GM12878 (cell line): ENCODE results near the gene MOV10L1. TPM values are rescaled to one million over a fixed set of nuclear protein-coding genes. Genes with fewer than 3 reads are reported as not detected.

Experiments
- ATF7 ChIP-seq: fragments of 450-650 bp; IDR thresholded peaks from 2 replicates; pipeline ENCODE4 v1.6.1; 2016; ENCODE audit warnings: low read depth, mild to moderate bottlenecking
- CBX3 ChIP-seq: fragments of 200-600 bp; sonication (generic); IDR thresholded peaks from 2 replicates; pipeline ENCODE4 v1.6.1; 2016; ENCODE audit warnings: low read depth, borderline replicate concordance
- CHD4 ChIP-seq: fragments of 200-600 bp; sonication (generic); IDR thresholded peaks from 2 replicates; pipeline ENCODE4 v1.6.1; 2016; ENCODE audit warnings: mild to moderate bottlenecking
- E2F8 ChIP-seq: fragments of 450-650 bp; IDR thresholded peaks from 2 replicates; pipeline ENCODE4 v1.6.1; 2018; ENCODE audit warnings: mild to moderate bottlenecking, low read depth, moderate library complexity; ENCODE audit not compliant: partially characterized antibody
- ETV6 ChIP-seq, 2 experiments: fragments of 450-650 bp in 1 of 2; IDR thresholded peaks in 1 of 2; conservative IDR thresholded peaks in 1 of 2; 2 replicates each; pipeline ENCODE4 v1.6.1; 2014; ENCODE audit warnings: antibody characterized with exemption in 1 of 2, borderline replicate concordance in 1 of 2, low read depth in 1 of 2, mild to moderate bottlenecking in 1 of 2, moderate library complexity in 1 of 2
- EZH2 ChIP-seq: IDR thresholded peaks from 2 replicates; pipeline ENCODE4 v1.6.1; 2012; ENCODE audit warnings: low read depth, mild to moderate bottlenecking, control low read depth, inconsistent platforms, low read length, borderline replicate concordance; ENCODE audit not compliant: control insufficient read depth
- FOXM1 ChIP-seq: IDR thresholded peaks from 2 replicates; pipeline ENCODE4 v1.6.1; 2012; ENCODE audit warnings: low read depth, mild to moderate bottlenecking, inconsistent platforms, low read length, moderate library complexity
- IKZF1 ChIP-seq: fragments of 450-650 bp; conservative IDR thresholded peaks from 2 replicates; pipeline ENCODE4 v1.6.1; 2017; ENCODE audit warnings: antibody characterized with exemption, mild to moderate bottlenecking
- LARP7 ChIP-seq: fragments of 450-650 bp; IDR thresholded peaks from 2 replicates; pipeline ENCODE4 v1.6.1; 2017; ENCODE audit warnings: mild to moderate bottlenecking
- MYB ChIP-seq: fragments of 150-350 bp; IDR thresholded peaks from 2 replicates; pipeline ENCODE4 v1.6.1; 2014; ENCODE audit warnings: mild to moderate bottlenecking, low read depth, low read length, borderline replicate concordance
- POLR2AphosphoS2 ChIP-seq: IDR thresholded peaks from 2 replicates; pipeline ENCODE4 v1.6.1; 2011; ENCODE audit warnings: low read depth, mild to moderate bottlenecking, low read length, improper control_type of control experiment, moderate library complexity
- POLR2AphosphoS5 ChIP-seq: IDR thresholded peaks from 2 replicates; pipeline ENCODE4 v1.6.1; 2011; ENCODE audit warnings: mild to moderate bottlenecking, low read length, inconsistent platforms
- RBBP5 ChIP-seq: fragments of 200-600 bp; sonication (generic); conservative IDR thresholded peaks from 2 replicates; pipeline ENCODE4 v1.6.1; 2016
- RELA ChIP-seq: fragments of 450-650 bp; IDR thresholded peaks from 2 replicates; pipeline ENCODE4 v1.8.0; 2014; ENCODE audit warnings: borderline replicate concordance; ENCODE audit not compliant: partially characterized antibody
- SMAD5 ChIP-seq: IDR thresholded peaks from 2 replicates; pipeline ENCODE4 v1.6.1; 2016; ENCODE audit warnings: antibody characterized with exemption, low read depth
- SREBF1 ChIP-seq: IDR thresholded peaks from 2 replicates; pipeline ENCODE4 v1.6.1; 2012; ENCODE audit warnings: mild to moderate bottlenecking, low read length
- SUPT20H ChIP-seq: IDR thresholded peaks from 2 replicates; pipeline ENCODE4 v1.6.1; 2011; ENCODE audit warnings: low read depth, mild to moderate bottlenecking, low read length, moderate library complexity, borderline replicate concordance; ENCODE audit not compliant: control insufficient read depth
- TCF7 ChIP-seq: IDR thresholded peaks from 2 replicates; pipeline ENCODE4 v1.6.1; 2014; ENCODE audit warnings: antibody characterized with exemption, borderline replicate concordance
- ZZZ3 ChIP-seq: IDR thresholded peaks from 2 replicates; pipeline ENCODE4 v1.6.1; 2011; ENCODE audit warnings: low read depth; ENCODE audit not compliant: control insufficient read depth, insufficient read length
- polyA plus RNA-seq, 11 experiments: library from polyadenylated mRNA; depleted of rRNA in 4 of 11; unstranded in 6 of 11; stranded (reverse) in 5 of 11; fragments of >200 nt; fragmentation: Nextera tagmentation in 4 of 11; fragmentation: Illumina TruSeq in 1 of 11; extraction: Ambion mirVana in 4 of 11; extraction: Trizol in 1 of 11; gene quantifications; 1 replicate in 1 of 11; 2 replicates in 10 of 11; pipeline versions ENCODE4 v1.2.1 to v1.2.3, GENCODE V29; 2011 to 2016; ENCODE audit warnings: inconsistent platforms in 2 of 11, missing spikeins in 2 of 11, low read depth in 1 of 11
- total RNA-seq, 4 experiments: library from RNA; depleted of rRNA in 3 of 4; stranded (reverse); fragments of >200 nt in 3 of 4; fragmentation: Illumina TruSeq in 1 of 4; extraction: Trizol in 1 of 4; gene quantifications; 2 replicates each; pipeline versions ENCODE4 v1.2.1 to v1.2.3, GENCODE V29; 2013 to 2021
- TF ChIP-seq, protein P1 (sequence below): fragments of 450-650 bp; IDR thresholded peaks from 2 replicates; pipeline ENCODE4 v1.6.1; 2017; ENCODE audit warnings: mild to moderate bottlenecking, low read depth, inconsistent platforms; ENCODE audit not compliant: poor library complexity, severe bottlenecking
- TF ChIP-seq, protein P2 (sequence below): fragments of 450-650 bp; IDR thresholded peaks from 2 replicates; pipeline ENCODE4 v1.6.1; 2014; ENCODE audit warnings: mild to moderate bottlenecking
- TF ChIP-seq, protein P3 (sequence below): IDR thresholded peaks from 2 replicates; pipeline ENCODE4 v1.6.1; 2011; ENCODE audit warnings: low read depth, mild to moderate bottlenecking, low read length, moderate library complexity, borderline replicate concordance; ENCODE audit errors: extremely low read depth

The MOV10L1 gene
- total and polyA plus RNA-seq, 10 of the 15 experiments (the other 5 are each of a cell fraction or from before 2014, with no cell fraction given), result 0.22 TPM; not detected in 9

GRCh38 chr22:50190941-50191741, 101.3 kb downstream of the MOV10L1 start (continued):
- TF ChIP-seq, protein P1, sequence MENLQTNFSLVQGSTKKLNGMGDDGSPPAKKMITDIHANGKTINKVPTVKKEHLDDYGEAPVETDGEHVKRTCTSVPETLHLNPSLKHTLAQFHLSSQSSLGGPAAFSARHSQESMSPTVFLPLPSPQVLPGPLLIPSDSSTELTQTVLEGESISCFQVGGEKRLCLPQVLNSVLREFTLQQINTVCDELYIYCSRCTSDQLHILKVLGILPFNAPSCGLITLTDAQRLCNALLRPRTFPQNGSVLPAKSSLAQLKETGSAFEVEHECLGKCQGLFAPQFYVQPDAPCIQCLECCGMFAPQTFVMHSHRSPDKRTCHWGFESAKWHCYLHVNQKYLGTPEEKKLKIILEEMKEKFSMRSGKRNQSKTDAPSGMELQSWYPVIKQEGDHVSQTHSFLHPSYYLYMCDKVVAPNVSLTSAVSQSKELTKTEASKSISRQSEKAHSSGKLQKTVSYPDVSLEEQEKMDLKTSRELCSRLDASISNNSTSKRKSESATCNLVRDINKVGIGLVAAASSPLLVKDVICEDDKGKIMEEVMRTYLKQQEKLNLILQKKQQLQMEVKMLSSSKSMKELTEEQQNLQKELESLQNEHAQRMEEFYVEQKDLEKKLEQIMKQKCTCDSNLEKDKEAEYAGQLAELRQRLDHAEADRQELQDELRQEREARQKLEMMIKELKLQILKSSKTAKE, result peak; percentile 86
- no peak for TF ChIP-seq E2F8
- TF ChIP-seq RELA, result no peak
- TF ChIP-seq SREBF1, result no peak
- TF ChIP-seq TCF7, result no peak
- peak; percentile 81 for TF ChIP-seq POLR2AphosphoS5
- 0 out of 2 replicates have a peak, but pooled peaks have one; percentile 13 for TF ChIP-seq SMAD5
- no peak for TF ChIP-seq RBBP5
- peak in 1 of 2 experiments; percentile 45; a peak in 2 of 4 replicates for TF ChIP-seq ETV6 (conservative IDR thresholded peaks at IDR 0.05 in 1 of 2, IDR thresholded peaks at IDR 0.05 in 1 of 2; ENCODE audit: borderline replicate concordance in 1 of 2, low read depth in 1 of 2)
- TF ChIP-seq, protein P2, sequence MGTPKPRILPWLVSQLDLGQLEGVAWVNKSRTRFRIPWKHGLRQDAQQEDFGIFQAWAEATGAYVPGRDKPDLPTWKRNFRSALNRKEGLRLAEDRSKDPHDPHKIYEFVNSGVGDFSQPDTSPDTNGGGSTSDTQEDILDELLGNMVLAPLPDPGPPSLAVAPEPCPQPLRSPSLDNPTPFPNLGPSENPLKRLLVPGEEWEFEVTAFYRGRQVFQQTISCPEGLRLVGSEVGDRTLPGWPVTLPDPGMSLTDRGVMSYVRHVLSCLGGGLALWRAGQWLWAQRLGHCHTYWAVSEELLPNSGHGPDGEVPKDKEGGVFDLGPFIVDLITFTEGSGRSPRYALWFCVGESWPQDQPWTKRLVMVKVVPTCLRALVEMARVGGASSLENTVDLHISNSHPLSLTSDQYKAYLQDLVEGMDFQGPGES, result no peak
- TF ChIP-seq FOXM1, result no peak
- TF ChIP-seq ATF7, result 0 out of 2 replicates have a peak, but pooled peaks have one; percentile 38
- TF ChIP-seq LARP7, result 0 out of 2 replicates have a peak, but pooled peaks have one; percentile 13
- TF ChIP-seq IKZF1, result no peak; the same call in 1 of the 2 replicates
- TF ChIP-seq, protein P3, sequence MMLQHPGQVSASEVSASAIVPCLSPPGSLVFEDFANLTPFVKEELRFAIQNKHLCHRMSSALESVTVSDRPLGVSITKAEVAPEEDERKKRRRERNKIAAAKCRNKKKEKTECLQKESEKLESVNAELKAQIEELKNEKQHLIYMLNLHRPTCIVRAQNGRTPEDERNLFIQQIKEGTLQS, result no peak
- no peak for TF ChIP-seq CBX3
- TF ChIP-seq POLR2AphosphoS2, result no peak; the same call in 1 of the 2 replicates
- no peak for TF ChIP-seq ZZZ3
- no peak for TF ChIP-seq EZH2
- TF ChIP-seq SUPT20H, result no peak
- TF ChIP-seq MYB, result peak; percentile 52; the same call in 1 of the 2 replicates
- TF ChIP-seq CHD4, result no peak
